Renal cortical epithelial cell (primary cell): Measurements from ENCODE around the gene OSBP2. TPM values are rescaled to one million over a fixed set of nuclear protein-coding genes. Genes with fewer than 3 reads are reported as not detected.

Source experiments
- DNase-seq: peaks from one replicate; pipeline ENCODE4 v3.0.0-alpha.2; 2011; ENCODE audit warnings: low read depth
- total RNA-seq: library from RNA; depleted of rRNA; stranded (reverse); fragments of >200 nt; gene quantifications from 2 replicates; pipeline ENCODE4 v1.2.3, GENCODE V29; 2014

The OSBP2 gene
- total RNA-seq, 1 donor from 2014 or later = 1.5 TPM

DNA sequence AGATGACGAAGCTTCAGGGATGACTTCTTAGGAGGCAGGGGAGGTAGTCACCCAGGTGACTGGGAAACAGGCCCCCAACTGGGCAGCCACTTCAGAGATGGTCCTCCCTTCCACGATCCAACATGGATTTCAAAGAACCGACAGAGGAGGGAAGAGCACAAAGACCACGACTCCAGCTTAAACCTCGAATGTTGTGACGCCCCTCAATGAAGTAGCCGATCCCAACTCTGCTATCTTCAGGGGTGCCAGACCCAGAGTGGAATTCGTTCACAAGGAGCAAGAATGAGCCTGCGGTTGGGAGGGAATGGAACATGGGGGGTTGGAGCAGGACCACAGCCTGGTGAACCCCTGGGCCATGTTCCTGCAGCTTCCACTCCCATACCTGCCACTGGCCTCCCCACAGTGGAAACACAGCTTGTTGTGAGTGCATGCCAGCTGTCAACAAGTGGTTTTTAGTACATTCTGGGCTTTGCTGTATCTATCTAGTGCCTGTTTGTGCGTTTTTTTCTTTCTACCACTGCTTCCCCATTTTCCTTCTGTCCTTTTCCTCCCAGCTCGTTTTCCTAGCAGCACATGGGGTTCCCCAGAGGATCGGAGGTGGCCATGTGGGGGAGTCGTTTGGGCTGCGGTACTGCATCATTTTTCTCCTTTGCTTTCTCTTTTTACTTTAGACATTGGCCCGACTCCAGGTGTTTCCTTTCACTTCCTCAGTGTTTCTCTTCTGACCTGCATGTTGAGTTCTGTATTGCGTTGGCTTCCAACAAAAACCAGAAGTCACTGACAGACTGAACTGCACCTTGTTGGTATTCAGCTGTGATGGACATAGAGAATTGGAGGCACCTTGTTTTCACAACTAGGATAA is 208.1 kb downstream of the OSBP2 start:
- DNase-seq = no peak

GRCh38 chr22:30903876-30904460 is 209.3 kb downstream of the OSBP2 start:
- no peak for DNase-seq

DNA sequence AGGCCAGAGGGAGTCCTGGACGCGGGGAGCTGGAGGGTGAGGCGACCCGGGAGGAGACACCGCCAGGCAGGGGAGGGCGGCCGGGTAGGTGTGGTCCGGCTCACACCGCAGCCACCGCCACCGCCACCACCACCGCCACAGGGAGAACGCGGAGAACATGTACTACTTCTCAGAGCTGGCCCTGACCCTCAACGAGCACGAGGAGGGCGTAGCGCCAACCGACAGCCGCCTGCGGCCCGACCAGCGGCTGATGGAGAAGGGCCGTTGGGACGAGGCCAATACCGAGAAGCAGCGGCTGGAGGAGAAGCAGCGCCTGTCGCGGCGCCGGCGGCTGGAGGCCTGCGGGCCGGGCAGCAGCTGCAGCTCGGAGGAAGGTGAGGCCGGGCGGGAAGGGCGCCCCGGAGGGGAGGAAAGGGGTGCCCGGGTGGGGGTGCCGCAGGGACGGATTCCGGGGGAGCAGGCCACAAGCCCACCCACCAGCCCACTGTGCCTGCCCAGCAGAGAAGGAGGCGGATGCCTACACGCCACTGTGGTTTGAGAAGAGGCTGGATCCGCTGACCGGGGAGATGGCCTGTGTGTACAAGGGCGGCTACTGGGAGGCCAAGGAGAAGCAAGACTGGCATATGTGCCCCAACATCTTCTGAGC is 211.1 kb downstream of the OSBP2 start:
- no peak for DNase-seq

- no peak for DNase-seq
Measured at GRCh38 chr22:30906411-30906810, 211.7 kb downstream of the OSBP2 start.

DNA sequence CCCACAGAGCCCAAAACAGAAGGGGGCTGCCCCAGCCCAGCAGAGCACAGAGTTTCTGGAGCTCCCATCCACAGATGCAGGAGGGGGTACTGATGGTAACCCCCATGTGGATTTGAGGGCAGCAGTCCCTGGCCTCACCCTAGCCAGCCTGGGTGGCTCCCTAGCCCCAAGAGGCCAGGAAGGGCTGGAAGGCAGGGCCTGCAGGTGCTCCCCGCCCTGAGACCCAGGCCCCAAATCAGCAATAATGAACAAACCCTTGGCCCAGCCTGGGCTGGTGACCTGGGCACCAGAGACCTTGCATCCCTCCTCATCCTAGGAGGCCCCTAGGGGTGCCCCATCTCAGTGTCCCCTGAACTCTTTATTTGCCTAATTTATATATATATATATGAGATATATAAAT is 212.3 kb downstream of the OSBP2 start:
- DNase-seq = no peak

GRCh38 chr22:30908051-30908461 is 213.4 kb downstream of the OSBP2 start:
- no peak for DNase-seq

DNA sequence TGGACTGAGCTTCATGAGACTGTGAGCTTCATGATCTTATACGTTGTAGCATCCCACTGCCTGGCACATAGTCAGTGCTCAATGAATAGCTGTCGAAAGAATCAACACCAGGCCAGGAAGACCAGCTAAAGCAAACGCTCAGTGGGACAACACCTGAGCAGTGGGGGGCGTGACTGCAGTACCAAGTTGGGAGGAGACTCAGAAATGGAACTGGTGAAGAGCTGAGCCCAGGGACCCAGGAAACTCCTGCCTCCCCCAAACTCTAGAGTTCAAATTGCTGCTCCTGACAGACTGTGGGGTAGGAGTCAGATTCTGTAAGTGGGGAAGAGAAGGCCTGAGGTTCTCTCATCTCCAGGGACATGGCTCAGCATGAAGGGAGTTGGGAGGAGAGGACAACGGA is 214.6 kb downstream of the OSBP2 start:
- DNase-seq = no peak

- no peak for DNase-seq
Measured at GRCh38 chr22:30910358-30910757, 215.7 kb downstream of the OSBP2 start.

DNA sequence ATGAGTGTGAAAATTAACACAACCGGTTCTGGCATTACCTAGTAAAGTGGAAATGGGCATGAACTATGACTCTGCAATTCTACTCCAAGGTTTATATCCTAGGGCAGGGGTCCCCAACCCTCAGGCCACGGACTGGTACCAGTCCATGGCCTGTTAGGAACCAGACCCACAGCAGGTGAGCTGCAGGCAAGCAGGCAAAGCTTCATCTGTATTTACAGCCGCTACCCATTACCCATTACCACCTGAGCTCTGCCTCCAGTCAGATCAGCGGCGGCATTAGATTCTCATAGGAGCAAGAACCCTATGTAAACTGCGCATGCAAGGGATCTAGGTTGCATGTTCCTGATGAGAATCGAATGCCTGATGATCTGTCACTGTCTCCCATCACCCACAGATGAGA is 224.1 kb downstream of the OSBP2 start:
- DNase-seq = no peak

GRCh38 chr22:30919973-30920372 is 225.3 kb downstream of the OSBP2 start:
- no peak for DNase-seq

GRCh38 chr22:30920407-30920806 is 225.7 kb downstream of the OSBP2 start:
- DNase-seq = peak; percentile 24

DNA sequence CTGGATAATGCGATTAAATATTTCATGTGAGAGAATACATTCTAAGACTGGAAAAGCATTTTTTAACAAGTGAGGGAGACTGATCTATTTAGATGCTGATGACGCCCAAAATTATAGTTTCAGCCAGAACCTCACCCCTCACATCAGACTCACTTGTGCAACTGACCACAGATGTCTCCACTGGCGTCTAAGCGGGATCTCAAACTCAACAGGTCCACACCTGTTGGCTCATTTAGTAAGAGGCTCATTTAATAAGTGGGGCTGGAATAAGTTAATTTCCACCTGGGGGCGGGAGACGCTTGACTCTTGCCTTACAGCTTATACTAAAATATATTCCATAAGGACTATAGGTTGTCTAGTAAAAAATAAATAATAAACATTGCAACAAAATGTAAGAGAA is 226.4 kb downstream of the OSBP2 start:
- no peak for DNase-seq

DNA sequence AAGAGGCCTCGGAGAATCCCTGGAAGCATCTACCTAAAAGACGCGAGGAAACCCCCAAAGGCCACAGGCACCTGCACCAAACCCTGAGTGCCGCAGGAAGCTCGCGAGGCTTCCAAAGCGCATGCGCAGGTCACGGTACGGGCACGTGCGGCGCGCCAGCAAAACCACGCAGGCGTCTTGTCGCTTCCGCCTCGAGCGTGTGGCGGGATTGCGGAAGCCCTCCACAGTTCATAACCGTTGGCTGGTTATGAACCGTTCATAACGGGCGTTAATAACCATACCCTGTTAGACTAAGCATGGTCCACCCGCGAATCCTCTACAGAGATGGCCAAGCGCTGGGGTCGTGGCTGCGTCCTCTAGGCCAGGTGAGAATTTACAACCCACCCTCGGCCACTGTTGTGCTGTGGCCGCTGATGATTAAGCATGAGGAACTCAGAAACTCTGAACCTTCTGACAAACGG is 227.5 kb downstream of the OSBP2 start:
- DNase-seq = peak; percentile 19

GRCh38 chr22:30923168-30923900 is 228.7 kb downstream of the OSBP2 start:
- DNase-seq = no peak

DNA sequence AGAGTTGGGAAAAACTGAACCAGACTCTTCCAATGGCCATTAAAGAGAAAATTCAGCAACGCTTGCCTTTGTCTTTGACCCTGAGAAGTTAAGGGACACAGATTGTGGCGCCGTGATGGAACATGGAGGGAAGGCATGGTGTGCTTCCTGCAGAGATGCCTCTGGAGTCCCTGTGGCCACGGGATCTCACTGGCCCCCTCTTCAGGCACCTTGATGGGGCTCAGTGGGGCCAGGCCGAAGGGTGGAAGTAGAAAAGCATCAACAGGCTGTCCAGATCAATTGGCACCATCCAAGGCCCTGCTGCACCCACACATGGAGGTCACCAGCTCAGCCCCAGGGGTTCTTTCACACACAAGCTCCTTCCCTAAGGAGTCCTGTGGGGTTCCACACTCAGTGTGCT is 231.0 kb downstream of the OSBP2 start:
- no peak for DNase-seq

DNA sequence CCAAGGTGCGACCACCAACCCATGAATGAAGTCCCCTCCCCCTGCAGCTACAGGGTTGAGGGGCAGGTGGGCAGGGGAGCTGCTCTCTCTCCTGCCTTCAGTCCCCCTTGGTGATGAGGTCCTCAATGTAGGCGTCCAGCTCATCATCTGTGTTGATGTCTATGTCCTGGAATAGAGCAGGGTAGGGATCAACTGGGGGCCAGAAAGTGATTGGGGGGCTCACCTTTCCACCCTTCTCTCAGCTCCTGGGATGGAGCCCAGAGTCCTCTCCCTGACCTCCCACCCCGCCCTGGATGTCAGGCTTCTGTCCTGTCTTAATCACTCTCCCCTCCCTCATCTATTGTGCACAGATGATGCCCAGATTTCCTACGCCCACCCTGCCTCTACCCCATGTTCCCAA is 232.0 kb downstream of the OSBP2 start:
- no peak for DNase-seq

- DNase-seq = no peak
Measured at GRCh38 chr22:30927806-30928205, 233.1 kb downstream of the OSBP2 start.

GRCh38 chr22:30928401-30928800 is 233.7 kb downstream of the OSBP2 start:
- no peak for DNase-seq

GRCh38 chr22:30930228-30930627 is 235.6 kb downstream of the OSBP2 start:
- DNase-seq = no peak

- DNase-seq = no peak
Measured at GRCh38 chr22:30931541-30932300, 237.0 kb downstream of the OSBP2 start.

GRCh38 chr22:30932661-30933060 is 238.0 kb downstream of the OSBP2 start:
- no peak for DNase-seq
